Calu3 (cell line): Measurements from ENCODE around the gene BPIFA1. TPM values are rescaled to one million over a fixed set of nuclear protein-coding genes. Genes with fewer than 3 reads are reported as not detected.

ENCODE experiments used
- BruUV-seq: library from RNA; stranded (reverse); fragments of 400-500 nt; replicated peaks from 2 replicates; lab custom pipeline; 2021; lab: Mats Ljungman, UMichigan
- CTCF ChIA-PET: fragments of 300-600 bp; sonication (Branson Sonifier 250); formaldehyde crosslinking; loops from one replicate; lab custom pipeline; 2022; ENCODE audit warnings: antibody characterized with exemption; lab: Charles Lee
- DNase-seq: peaks from one replicate; pipeline ENCODE4 v3.0.0; 2022
- H3K27ac Mint-ChIP-seq: one replicate; pipeline ENCODE4 v1.8.0; 2022; ENCODE audit warnings: mixed read lengths; ENCODE audit not compliant: unreplicated experiment
- H3K27me3 Mint-ChIP-seq: one replicate; pipeline ENCODE4 v1.8.0; 2022; ENCODE audit warnings: mixed read lengths; ENCODE audit not compliant: unreplicated experiment
- H3K36me3 Mint-ChIP-seq: one replicate; pipeline ENCODE4 v1.8.0; 2022; ENCODE audit warnings: mild to moderate bottlenecking, moderate library complexity, mixed read lengths; ENCODE audit not compliant: insufficient read depth, unreplicated experiment
- H3K4me1 Mint-ChIP-seq: one replicate; pipeline ENCODE4 v1.8.0; 2022; ENCODE audit warnings: mild to moderate bottlenecking, low read depth, mixed read lengths; ENCODE audit not compliant: unreplicated experiment
- H3K4me3 Mint-ChIP-seq: one replicate; pipeline ENCODE4 v1.8.0; 2022; ENCODE audit warnings: mild to moderate bottlenecking, low read depth, moderate library complexity, mixed read lengths; ENCODE audit not compliant: unreplicated experiment
- H3K9me3 Mint-ChIP-seq: one replicate; pipeline ENCODE4 v1.8.0; 2022; ENCODE audit warnings: low read depth, mixed read lengths; ENCODE audit not compliant: unreplicated experiment
- intact Hi-C: fragments of 100-400 bp; cut with micrococcal nuclease; formaldehyde crosslinking; loops from one replicate; pipeline ENCODE4 v1.10.0; 2022; ENCODE audit not compliant: unreplicated experiment
- total RNA-seq: library from RNA; stranded (reverse); gene quantifications from 2 replicates; pipeline ENCODE4 v1.2.3, GENCODE V29; 2022
- TF ChIP-seq, protein P1 (sequence below): fragments of 200-600 bp; IDR thresholded peaks from one replicate; pipeline ENCODE4 v1.8.0; 2022; ENCODE audit warnings: antibody characterized with exemption; ENCODE audit not compliant: unreplicated experiment

Gene BPIFA1
- total RNA-seq, 1 experiment from 2014 or later = not detected

DNA sequence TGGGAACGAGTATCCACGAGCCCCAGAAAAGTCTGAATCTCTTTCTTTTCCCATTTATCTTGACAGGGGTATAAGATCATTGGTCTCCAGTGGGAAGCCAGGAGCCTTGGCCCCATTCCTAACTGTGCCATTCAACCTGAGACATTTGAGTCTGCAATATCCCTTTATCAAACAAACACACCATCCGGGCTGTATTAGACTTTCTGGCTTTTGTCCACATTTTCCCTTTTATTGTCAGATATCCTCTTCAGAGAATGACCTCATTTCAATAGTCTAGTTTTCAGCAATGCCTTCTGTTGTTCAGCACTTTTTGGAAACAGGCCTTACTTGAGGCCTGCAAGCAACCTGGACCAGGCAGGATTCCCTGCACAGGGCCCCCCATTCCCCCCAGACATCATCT, 15.7 kb downstream of the BPIFA1 start:
- DNase-seq = no peak
- H3K4me1 Mint-ChIP-seq = no peaks in the 10 kb centered on the region
- peaks cover 21% of the 10 kb centered on the region for H3K27me3 Mint-ChIP-seq
- no peaks in the 10 kb centered on the region for H3K36me3 Mint-ChIP-seq
- TF ChIP-seq, protein P1, sequence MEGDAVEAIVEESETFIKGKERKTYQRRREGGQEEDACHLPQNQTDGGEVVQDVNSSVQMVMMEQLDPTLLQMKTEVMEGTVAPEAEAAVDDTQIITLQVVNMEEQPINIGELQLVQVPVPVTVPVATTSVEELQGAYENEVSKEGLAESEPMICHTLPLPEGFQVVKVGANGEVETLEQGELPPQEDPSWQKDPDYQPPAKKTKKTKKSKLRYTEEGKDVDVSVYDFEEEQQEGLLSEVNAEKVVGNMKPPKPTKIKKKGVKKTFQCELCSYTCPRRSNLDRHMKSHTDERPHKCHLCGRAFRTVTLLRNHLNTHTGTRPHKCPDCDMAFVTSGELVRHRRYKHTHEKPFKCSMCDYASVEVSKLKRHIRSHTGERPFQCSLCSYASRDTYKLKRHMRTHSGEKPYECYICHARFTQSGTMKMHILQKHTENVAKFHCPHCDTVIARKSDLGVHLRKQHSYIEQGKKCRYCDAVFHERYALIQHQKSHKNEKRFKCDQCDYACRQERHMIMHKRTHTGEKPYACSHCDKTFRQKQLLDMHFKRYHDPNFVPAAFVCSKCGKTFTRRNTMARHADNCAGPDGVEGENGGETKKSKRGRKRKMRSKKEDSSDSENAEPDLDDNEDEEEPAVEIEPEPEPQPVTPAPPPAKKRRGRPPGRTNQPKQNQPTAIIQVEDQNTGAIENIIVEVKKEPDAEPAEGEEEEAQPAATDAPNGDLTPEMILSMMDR = no peak
- CTCF ChIA-PET = interaction anchor here (1.1 kb wide), 1 partner anchor 8 kb away, joined by 3 read pairs; no protein-coding TSS in a partner anchor
- H3K27ac Mint-ChIP-seq = no peak overlapping the region
- H3K9me3 Mint-ChIP-seq = peaks cover 3% of the 10 kb centered on the region
- no peak overlapping the region for H3K4me3 Mint-ChIP-seq
- intact Hi-C loops = no loop called here
- no TSS peak for BruUV-seq

DNA sequence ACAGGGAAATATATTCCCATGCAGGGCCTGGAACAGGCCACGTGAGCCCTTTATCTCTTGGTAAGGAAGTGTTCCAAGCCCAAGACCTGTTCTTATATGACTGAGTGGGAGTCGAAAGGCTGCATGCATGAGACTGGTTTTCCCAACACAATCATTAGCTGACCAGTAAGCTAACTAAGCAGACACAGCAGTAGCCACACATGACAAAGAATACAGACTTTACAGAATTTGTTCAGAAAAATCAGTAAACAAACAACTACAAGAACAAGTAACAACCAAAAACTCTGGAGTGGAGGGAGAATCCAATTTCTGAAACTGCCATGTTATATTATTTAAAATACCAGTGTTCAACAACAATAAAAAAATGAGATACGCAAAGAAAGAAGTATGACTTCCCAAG, 16.7 kb downstream of the BPIFA1 start:
- TF ChIP-seq, protein P1 = no peak
- Mint-ChIP-seq H3K4me3 (no peak overlapping the region), H3K36me3 (no peaks in the 10 kb centered on the region), H3K27ac (no peak overlapping the region), H3K27me3 (peaks cover 26% of the 10 kb centered on the region), H3K9me3 (peaks cover 3% of the 10 kb centered on the region), H3K4me1 (no peaks in the 10 kb centered on the region)
- intact Hi-C loops = no loop called here
- DNase-seq = no peak
- no TSS peak for BruUV-seq
- CTCF ChIA-PET = interaction anchor here (0.6 to 0.7 kb wide), 3 partner anchors 23 to 1189 kb away, joined by 4 to 5 read pairs (median 4); partner anchors contain the start of gene SNTA1

DNA sequence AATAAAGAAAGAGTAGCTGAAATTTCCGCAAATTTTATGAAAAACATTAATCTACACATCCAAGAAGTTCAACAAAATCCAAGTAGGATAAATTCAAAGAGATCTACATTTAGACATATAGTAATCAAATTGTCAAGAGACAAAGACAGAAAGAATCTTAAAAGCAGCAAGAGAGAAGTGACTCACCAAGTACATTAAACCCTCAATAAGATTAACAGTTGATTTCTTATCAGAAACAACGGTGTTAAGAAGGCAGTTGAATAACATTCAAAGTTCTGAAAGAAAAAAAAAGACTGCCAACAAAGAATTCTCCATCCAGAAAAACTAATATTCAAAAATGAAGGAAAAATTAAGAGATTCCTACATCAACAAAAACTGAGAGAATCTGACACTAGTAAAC, 19.2 kb downstream of the BPIFA1 start:
- Mint-ChIP-seq H3K36me3 (no peaks in the 10 kb centered on the region), H3K4me3 (no peak overlapping the region), H3K4me1 (no peaks in the 10 kb centered on the region), H3K27me3 (peaks cover 12% of the 10 kb centered on the region), H3K27ac (no peak overlapping the region), H3K9me3 (peaks cover 3% of the 10 kb centered on the region)
- no TSS peak for BruUV-seq
- CTCF ChIA-PET = no interaction called here
- intact Hi-C loops = no loop called here
- TF ChIP-seq, protein P1 = no peak
- DNase-seq = no peak

DNA sequence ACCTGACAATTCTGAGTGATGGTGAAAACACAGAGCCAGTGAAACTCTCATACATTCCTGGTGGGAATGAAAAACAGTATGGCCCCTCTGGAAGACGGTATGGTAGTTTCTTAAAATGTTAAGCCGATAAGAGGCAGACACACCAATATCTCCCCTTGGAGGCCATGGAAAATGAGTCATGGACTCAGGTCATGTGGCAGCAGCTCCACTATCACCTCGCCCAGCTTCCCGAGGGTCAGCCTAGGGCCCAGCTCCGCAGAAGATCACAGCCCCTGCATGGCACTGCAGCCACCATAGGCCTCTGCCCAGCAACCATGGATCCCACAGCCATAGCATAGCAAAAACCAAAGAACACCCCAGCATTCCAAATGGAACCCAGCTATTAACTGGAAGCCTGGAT, 21.4 kb downstream of the BPIFA1 start:
- H3K27me3 Mint-ChIP-seq = peaks cover 12% of the 10 kb centered on the region
- CTCF ChIA-PET = interaction anchor here (1.1 to 1.4 kb wide), 2 partner anchors 10 to 43 kb away, joined by 3 read pairs; no protein-coding TSS in a partner anchor
- BruUV-seq = no TSS peak

More for the DNA sequence above, 21.4 kb downstream of the BPIFA1 start:
- no peak overlapping the region for H3K27ac Mint-ChIP-seq
- H3K9me3 Mint-ChIP-seq = peaks cover 7% of the 10 kb centered on the region
- intact Hi-C loops = no loop called here
- peaks cover 4% of the 10 kb centered on the region for H3K36me3 Mint-ChIP-seq
- TF ChIP-seq, protein P1 = no peak
- peaks cover 5% of the 10 kb centered on the region for H3K4me1 Mint-ChIP-seq
- no peak for DNase-seq
- no peak overlapping the region for H3K4me3 Mint-ChIP-seq
